ENCODE measurements around the gene ZNF160.
"Not testable (repeated sequence)": the region's sequence is repeated elsewhere in the genome, so short reads cannot be mapped to it uniquely, and the experiment has no call there.

- TF ChIP-seq CTCF (IDR thresholded peaks at IDR 0.05; ENCODE audit: insufficient read depth, low read depth, low read length); EZH2 (IDR thresholded peaks at IDR 0.05; ENCODE audit: insufficient read depth, low read length): not testable (repeated sequence)
Observed at GRCh38 chr19:53096982-53097690, 6.1 kb downstream of the ZNF160 start.

Data from astrocyte (in vitro differentiated cells and primary cell).